Central memory CD8-positive, alpha-beta T cell (primary cell): ENCODE results near the gene CDC14A.

Experiments used
- ATAC-seq: fragments of 150-1000 bp; cut with Tn5 transposase; replicated peaks from 2 replicates; pipeline ENCODE4 v1.10.0; 2022; ENCODE audit warnings: mild to moderate bottlenecking, moderate FRiP score, moderate number of reproducible peaks; ENCODE audit not compliant: poor library complexity, severe bottlenecking; ENCODE audit errors: extremely low read depth
- DNase-seq, 2 donors: peaks; one replicate each; pipeline ENCODE4 v3.0.0; 2021; ENCODE audit warnings: low spot score in 2 of 2
- H3K27ac Mint-ChIP-seq: one replicate; pipeline ENCODE4 v1.8.0; 2022; ENCODE audit warnings: low read depth, mild to moderate bottlenecking, moderate library complexity, mixed read lengths
- H3K27me3 Mint-ChIP-seq: one replicate; pipeline ENCODE4 v1.8.0; 2022; ENCODE audit warnings: mixed read lengths
- H3K36me3 Mint-ChIP-seq: one replicate; pipeline ENCODE4 v1.8.0; 2022; ENCODE audit warnings: mild to moderate bottlenecking, moderate library complexity, mixed read lengths; ENCODE audit not compliant: insufficient read depth
- H3K4me1 Mint-ChIP-seq: one replicate; pipeline ENCODE4 v1.8.0; 2022; ENCODE audit warnings: mixed read lengths
- H3K4me3 Mint-ChIP-seq: one replicate; pipeline ENCODE4 v1.8.0; 2022; ENCODE audit warnings: mild to moderate bottlenecking, moderate library complexity, mixed read lengths
- H3K9me3 Mint-ChIP-seq: one replicate; pipeline ENCODE4 v1.8.0; 2022; ENCODE audit warnings: mixed read lengths

Gene CDC14A

DNA sequence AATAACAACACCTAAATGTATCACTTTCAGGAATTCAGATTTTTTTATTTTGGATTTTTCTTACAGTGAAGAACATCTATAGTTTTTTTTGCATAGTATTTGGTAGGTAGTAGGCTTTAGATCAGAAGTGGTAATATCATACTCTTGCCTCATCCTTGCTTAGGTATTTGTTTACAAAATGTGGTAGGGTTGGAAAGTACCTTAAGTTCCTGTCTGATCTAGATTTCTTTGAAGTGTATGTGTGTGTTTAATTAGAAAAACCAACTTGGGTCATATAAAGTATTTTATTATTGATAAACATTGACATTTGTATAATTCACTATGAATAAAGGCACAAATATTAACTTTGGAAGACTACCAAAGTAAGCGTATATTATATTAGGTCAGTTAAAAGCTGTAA lies 100.3 kb downstream of the CDC14A start:
- Mint-ChIP-seq H3K4me1 (peaks cover 45% of the 10 kb centered on the region), H3K4me3 (no peak overlapping the region)

DNA sequence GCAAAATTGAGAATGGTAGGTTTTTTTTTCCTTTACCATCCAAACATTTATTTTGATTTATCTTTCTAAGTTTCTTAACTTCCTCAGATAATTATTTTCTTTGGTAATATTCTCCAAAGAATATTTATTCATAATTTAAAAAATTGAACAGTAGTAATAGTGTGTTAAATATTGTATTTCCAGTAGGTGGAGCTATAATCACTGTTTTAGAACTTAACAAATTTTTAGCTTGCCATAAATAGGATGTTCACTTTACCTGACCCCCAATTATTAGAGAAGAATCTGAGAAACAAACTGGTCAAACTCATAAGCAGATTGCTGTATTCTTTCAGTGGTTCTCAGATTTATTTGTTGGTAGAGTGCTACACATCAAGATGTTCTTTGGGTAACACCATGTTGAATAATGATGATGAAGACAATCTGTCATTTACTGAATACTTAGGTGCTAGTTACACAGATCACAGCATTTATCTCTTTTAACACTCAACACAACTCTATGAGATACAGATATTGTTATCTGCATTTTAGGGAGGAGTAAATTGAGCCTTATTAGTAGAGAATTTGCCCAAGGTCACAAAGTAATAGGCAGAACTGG lies 103.3 kb downstream of the CDC14A start:
- peaks cover 37% of the 10 kb centered on the region for H3K4me1 Mint-ChIP-seq

More for the DNA sequence above, 100.3 kb downstream of the CDC14A start:
- Mint-ChIP-seq H3K27me3 (no peaks in the 10 kb centered on the region), H3K9me3 (no peaks in the 10 kb centered on the region), H3K27ac (peak overlapping the region; percentile 94), H3K36me3 (peaks cover 16% of the 10 kb centered on the region)
- no peak for DNase-seq
- ATAC-seq, result peak; percentile 98

GRCh38 chr1:100456880-100457279 lies 104.6 kb downstream of the CDC14A start:
- Mint-ChIP-seq H3K4me1 (peaks cover 29% of the 10 kb centered on the region), H3K27ac (peak overlapping the region; percentile 22), H3K27me3 (no peaks in the 10 kb centered on the region), H3K4me3 (no peak overlapping the region), H3K36me3 (peaks cover 17% of the 10 kb centered on the region), H3K9me3 (no peaks in the 10 kb centered on the region)
- no peak for DNase-seq
- ATAC-seq, result no peak

More for the DNA sequence above, 103.3 kb downstream of the CDC14A start:
- H3K36me3 Mint-ChIP-seq, result peaks cover 17% of the 10 kb centered on the region
- DNase-seq (no peak), ATAC-seq (no peak)
- no peaks in the 10 kb centered on the region for H3K27me3 Mint-ChIP-seq
- no peaks in the 10 kb centered on the region for H3K9me3 Mint-ChIP-seq
- no peak overlapping the region for H3K27ac Mint-ChIP-seq
- no peak overlapping the region for H3K4me3 Mint-ChIP-seq

- H3K27ac Mint-ChIP-seq, result peak overlapping the region; percentile 22
These were observed 105.4 kb downstream of the CDC14A start for GRCh38 chr1:100457683-100458082.

GRCh38 chr1:100458661-100459357 lies 106.5 kb downstream of the CDC14A start:
- DNase-seq (no peak), ATAC-seq (no peak)
- Mint-ChIP-seq H3K4me1 (peaks cover 32% of the 10 kb centered on the region), H3K4me3 (peak overlapping the region; percentile 49), H3K27me3 (no peaks in the 10 kb centered on the region), H3K36me3 (peaks cover 28% of the 10 kb centered on the region), H3K9me3 (no peaks in the 10 kb centered on the region), H3K27ac (peak overlapping the region; percentile 88)

More at GRCh38 chr1:100457683-100458082, 105.4 kb downstream of the CDC14A start:
- Mint-ChIP-seq H3K4me1 (peaks cover 29% of the 10 kb centered on the region), H3K9me3 (no peaks in the 10 kb centered on the region), H3K36me3 (peaks cover 18% of the 10 kb centered on the region), H3K4me3 (no peak overlapping the region), H3K27me3 (no peaks in the 10 kb centered on the region)
- no peak for ATAC-seq
- no peak for DNase-seq

DNA sequence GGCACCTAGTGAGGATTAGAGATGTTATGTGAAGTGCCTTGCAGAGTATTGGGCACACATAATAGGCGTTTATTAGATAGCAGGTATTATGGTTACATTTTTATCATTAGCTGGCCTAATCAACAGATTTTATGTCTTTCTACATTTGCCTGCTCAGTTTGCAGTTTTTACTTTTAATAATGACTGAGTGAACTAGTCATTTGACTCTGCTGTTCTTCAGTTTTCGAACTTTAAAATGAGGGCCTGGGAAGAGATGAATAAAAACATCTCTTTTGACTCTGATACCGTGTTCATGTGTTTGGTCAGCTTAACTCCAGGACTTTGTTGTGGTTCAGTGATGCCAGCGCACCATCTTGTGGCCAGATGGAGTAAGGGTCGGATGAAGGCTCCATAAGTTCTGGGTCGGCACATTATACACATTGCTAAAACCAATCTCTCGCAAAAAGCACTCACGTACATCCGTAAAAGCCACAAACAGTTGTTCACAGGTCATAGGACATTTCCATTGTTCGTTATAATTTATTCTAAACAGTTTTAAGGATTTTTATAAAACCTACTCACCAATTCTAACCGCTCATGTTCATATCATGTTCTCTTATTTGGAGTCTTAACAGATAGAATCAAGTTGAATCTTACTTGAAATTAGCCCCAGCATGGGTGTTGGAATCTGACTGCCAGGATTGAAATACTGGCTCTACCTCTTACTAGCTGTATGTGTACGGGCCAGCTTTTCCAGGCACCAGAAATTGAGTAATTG lies 107.2 kb downstream of the CDC14A start:
- Mint-ChIP-seq H3K36me3 (peaks cover 32% of the 10 kb centered on the region), H3K9me3 (no peaks in the 10 kb centered on the region), H3K27me3 (no peaks in the 10 kb centered on the region), H3K4me3 (peak overlapping the region; percentile 49), H3K27ac (peak overlapping the region; percentile 88), H3K4me1 (peaks cover 33% of the 10 kb centered on the region)
- DNase-seq (peak; percentile 33 to 57), ATAC-seq (peak; percentile 75)

- Mint-ChIP-seq H3K4me3 (no peak overlapping the region), H3K36me3 (peaks cover 37% of the 10 kb centered on the region), H3K27me3 (no peaks in the 10 kb centered on the region), H3K4me1 (peaks cover 25% of the 10 kb centered on the region), H3K9me3 (no peaks in the 10 kb centered on the region), H3K27ac (no peak overlapping the region)
- ATAC-seq (no peak), DNase-seq (no peak)
These were observed 108.9 kb downstream of the CDC14A start for GRCh38 chr1:100461222-100461621.

- no peak for DNase-seq
- Mint-ChIP-seq H3K27me3 (no peaks in the 10 kb centered on the region), H3K36me3 (peaks cover 37% of the 10 kb centered on the region), H3K4me1 (peaks cover 27% of the 10 kb centered on the region), H3K9me3 (no peaks in the 10 kb centered on the region), H3K27ac (peak overlapping the region; percentile 8), H3K4me3 (no peak overlapping the region)
- no peak for ATAC-seq
These were observed 110.2 kb downstream of the CDC14A start for GRCh38 chr1:100462326-100463025.

GRCh38 chr1:100463791-100464424 lies 111.6 kb downstream of the CDC14A start:
- Mint-ChIP-seq H3K27me3 (no peaks in the 10 kb centered on the region), H3K36me3 (peaks cover 42% of the 10 kb centered on the region), H3K27ac (peak overlapping the region; percentile 27), H3K4me3 (no peak overlapping the region), H3K9me3 (no peaks in the 10 kb centered on the region), H3K4me1 (peaks cover 31% of the 10 kb centered on the region)
- peak; percentile 66 for ATAC-seq
- DNase-seq, result no peak

DNA sequence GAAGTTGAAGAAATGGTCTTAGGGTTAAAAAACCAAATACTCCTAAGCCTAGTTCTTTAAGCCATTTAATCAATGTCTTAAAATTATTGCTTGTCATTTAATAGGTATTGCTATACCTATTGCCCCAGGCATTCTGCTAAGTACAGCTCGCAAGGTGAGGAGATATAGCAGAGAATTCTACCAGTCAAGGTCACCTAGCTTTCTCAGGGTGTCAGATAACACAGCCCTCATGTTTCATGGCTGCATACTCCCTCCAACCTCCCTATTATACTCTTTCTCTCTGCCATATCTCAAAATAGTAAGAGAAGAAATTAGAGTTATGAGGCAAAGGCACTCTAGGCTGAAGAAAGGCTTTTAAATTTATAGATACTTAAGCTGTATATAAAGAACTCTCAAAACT lies 117.3 kb downstream of the CDC14A start:
- H3K36me3 Mint-ChIP-seq, result peaks cover 55% of the 10 kb centered on the region
- H3K4me1 Mint-ChIP-seq, result peaks cover 19% of the 10 kb centered on the region
- no peaks in the 10 kb centered on the region for H3K27me3 Mint-ChIP-seq
- no peak overlapping the region for H3K4me3 Mint-ChIP-seq
- H3K27ac Mint-ChIP-seq, result peak overlapping the region; percentile 61
- ATAC-seq (no peak), DNase-seq (no peak)
- no peaks in the 10 kb centered on the region for H3K9me3 Mint-ChIP-seq

DNA sequence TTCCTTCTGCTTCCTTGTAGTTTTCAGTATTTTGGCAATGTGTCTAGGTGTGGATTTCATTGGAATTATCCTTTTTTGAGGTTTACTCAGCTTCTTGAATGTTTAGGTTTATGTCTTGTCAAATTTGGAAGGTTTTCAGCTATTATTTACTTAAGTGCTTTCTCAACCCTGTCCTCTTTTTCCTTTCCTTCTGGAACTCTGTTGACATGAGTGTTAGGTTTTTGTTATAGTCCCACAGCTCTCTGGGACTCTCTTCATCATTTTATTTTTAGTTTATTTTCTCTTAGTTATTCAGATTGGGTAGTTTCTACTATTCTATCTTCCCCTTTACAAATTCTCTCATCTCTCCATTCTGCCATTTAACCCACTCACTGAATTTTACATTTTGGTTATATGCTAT lies 122.5 kb downstream of the CDC14A start:
- H3K27ac Mint-ChIP-seq, result peak overlapping the region; percentile 85
- H3K27me3 Mint-ChIP-seq, result no peaks in the 10 kb centered on the region

DNA sequence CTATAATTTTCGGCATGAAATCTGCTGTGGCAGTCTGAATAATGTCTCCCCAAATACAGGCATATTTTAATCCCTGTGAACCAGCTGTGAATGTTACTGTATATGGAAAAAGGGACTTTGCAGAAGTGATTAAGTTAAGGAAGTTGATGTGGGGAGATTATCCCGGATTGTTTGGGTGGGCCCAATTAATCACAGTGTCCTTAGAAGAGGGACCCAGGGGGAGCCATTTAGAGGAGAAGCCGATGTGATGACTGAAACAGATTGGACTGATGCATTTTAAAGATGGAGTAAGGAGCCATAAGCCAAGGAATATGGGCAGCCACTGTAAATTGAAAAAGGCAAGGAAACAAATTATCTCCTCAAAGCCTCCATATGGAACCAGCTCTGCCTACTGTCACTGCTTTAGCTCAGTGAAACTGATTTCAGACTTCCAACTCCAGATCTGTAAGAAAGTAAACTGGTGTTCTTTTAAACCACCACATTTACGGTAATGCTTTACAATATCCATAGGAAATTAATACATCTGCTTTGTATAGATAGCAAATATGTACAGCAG lies 124.5 kb downstream of the CDC14A start:
- Mint-ChIP-seq H3K36me3 (peaks cover 32% of the 10 kb centered on the region), H3K9me3 (no peaks in the 10 kb centered on the region), H3K4me1 (peaks cover 26% of the 10 kb centered on the region), H3K27me3 (no peaks in the 10 kb centered on the region), H3K27ac (no peak overlapping the region), H3K4me3 (no peak overlapping the region)
- no peak for ATAC-seq
- DNase-seq, result no peak

More for the DNA sequence above, 122.5 kb downstream of the CDC14A start:
- H3K4me1 Mint-ChIP-seq, result peaks cover 25% of the 10 kb centered on the region
- H3K9me3 Mint-ChIP-seq, result no peaks in the 10 kb centered on the region
- no peak for ATAC-seq
- no peak for DNase-seq
- peaks cover 35% of the 10 kb centered on the region for H3K36me3 Mint-ChIP-seq
- no peak overlapping the region for H3K4me3 Mint-ChIP-seq
